GM12878 (cell line): Measurements from ENCODE around the gene MGAT2. TPM values are rescaled to one million over a fixed set of nuclear protein-coding genes. Genes with fewer than 3 reads are reported as not detected.
A peak's percentile ranks its signal among the peaks of the same experiment; 100 is the strongest.

Source experiments
- ATF7 ChIP-seq: fragments of 450-650 bp; IDR thresholded peaks from 2 replicates; pipeline ENCODE4 v1.6.1; 2016; ENCODE audit warnings: low read depth, mild to moderate bottlenecking
- BCL11A ChIP-seq: IDR thresholded peaks from 2 replicates; pipeline ENCODE4 v1.6.1; 2011; ENCODE audit warnings: low read depth, low read length
- CHD1 ChIP-seq: IDR thresholded peaks from 2 replicates; pipeline ENCODE4 v1.6.1; 2012; ENCODE audit warnings: low read depth, low read length, improper control_type of control experiment
- CREB1 ChIP-seq: IDR thresholded peaks from 2 replicates; pipeline ENCODE4 v1.6.1; 2012; ENCODE audit warnings: low read depth, mild to moderate bottlenecking, inconsistent platforms
- FOXK2 ChIP-seq: fragments of 450-650 bp; IDR thresholded peaks from 2 replicates; pipeline ENCODE4 v1.6.1; 2017; ENCODE audit warnings: mild to moderate bottlenecking, moderate library complexity
- HDAC2 ChIP-seq: fragments of 200-600 bp; sonication (generic); IDR thresholded peaks from 2 replicates; pipeline ENCODE4 v1.6.1; 2017
- KAT2A ChIP-seq: conservative IDR thresholded peaks from 2 replicates; pipeline ENCODE4 v1.6.1; 2011; ENCODE audit warnings: low read depth, low read length; ENCODE audit not compliant: control insufficient read depth
- MTA2 ChIP-seq: fragments of 450-650 bp; IDR thresholded peaks from 2 replicates; pipeline ENCODE4 v1.6.1; 2016; ENCODE audit warnings: low read depth, mild to moderate bottlenecking, moderate library complexity
- MXI1 ChIP-seq: fragments of 150-350 bp; IDR thresholded peaks from 2 replicates; pipeline ENCODE4 v1.6.1; 2011; ENCODE audit warnings: low read depth, mild to moderate bottlenecking, inconsistent platforms, low read length, improper control_type of control experiment
- NRF1 ChIP-seq: conservative IDR thresholded peaks from 2 replicates; pipeline ENCODE4 v1.6.1; 2011; ENCODE audit warnings: mild to moderate bottlenecking, low read depth, low read length, improper control_type of control experiment
- PAX5 ChIP-seq: IDR thresholded peaks from 2 replicates; pipeline ENCODE4 v1.6.1; 2011; ENCODE audit warnings: low read depth, low read length, borderline replicate concordance
- PKNOX1 ChIP-seq: fragments of 450-650 bp; IDR thresholded peaks from 2 replicates; pipeline ENCODE4 v1.6.1; 2016; ENCODE audit warnings: mild to moderate bottlenecking
- PML ChIP-seq: IDR thresholded peaks from 2 replicates; pipeline ENCODE4 v1.6.1; 2012; ENCODE audit warnings: low read length, inconsistent platforms
- RBBP5 ChIP-seq: fragments of 200-600 bp; sonication (generic); conservative IDR thresholded peaks from 2 replicates; pipeline ENCODE4 v1.6.1; 2016
- RUNX3 ChIP-seq: IDR thresholded peaks from 2 replicates; pipeline ENCODE4 v1.6.1; 2012; ENCODE audit warnings: low read length, inconsistent platforms
- SIN3A ChIP-seq: IDR thresholded peaks from 2 replicates; pipeline ENCODE4 v1.6.1; 2012; ENCODE audit warnings: low read depth, low read length, improper control_type of control experiment
- SMAD1 ChIP-seq: fragments of 450-650 bp; IDR thresholded peaks from 2 replicates; pipeline ENCODE4 v1.6.1; 2018; ENCODE audit warnings: mild to moderate bottlenecking, low read depth; ENCODE audit not compliant: partially characterized antibody
- SMAD5 ChIP-seq: IDR thresholded peaks from 2 replicates; pipeline ENCODE4 v1.6.1; 2016; ENCODE audit warnings: antibody characterized with exemption, low read depth
- SMC3 ChIP-seq: IDR thresholded peaks from 2 replicates; pipeline ENCODE4 v1.6.1; 2011; ENCODE audit warnings: low read length, improper control_type of control experiment, borderline replicate concordance
- SRF ChIP-seq, 2 experiments: IDR thresholded peaks; 2 replicates each; pipeline ENCODE4 v1.6.1; 2011; ENCODE audit warnings: low read depth in 2 of 2, low read length in 2 of 2, mild to moderate bottlenecking in 1 of 2, moderate library complexity in 1 of 2
- TCF12 ChIP-seq: IDR thresholded peaks from 2 replicates; pipeline ENCODE4 v1.6.1; 2011; ENCODE audit warnings: low read depth, mild to moderate bottlenecking, low read length
- TCF7 ChIP-seq: IDR thresholded peaks from 2 replicates; pipeline ENCODE4 v1.6.1; 2014; ENCODE audit warnings: antibody characterized with exemption, borderline replicate concordance
- YBX1 ChIP-seq: fragments of 450-650 bp; IDR thresholded peaks from 2 replicates; pipeline ENCODE4 v1.6.1; 2016; ENCODE audit warnings: antibody characterized with exemption
- YY1 ChIP-seq: IDR thresholded peaks from 2 replicates; pipeline ENCODE4 v1.6.1; 2011; ENCODE audit warnings: low read depth, mild to moderate bottlenecking, low read length
- ZBED1 ChIP-seq: IDR thresholded peaks from 2 replicates; pipeline ENCODE4 v1.6.1; 2016; ENCODE audit warnings: borderline replicate concordance
- ZBTB4 ChIP-seq: fragments of 450-650 bp; formaldehyde crosslinking; IDR thresholded peaks from 2 replicates; pipeline ENCODE4 v1.4.0; 2022; ENCODE audit warnings: mild to moderate bottlenecking, moderate library complexity
- ZNF207 ChIP-seq: fragments of 450-650 bp; IDR thresholded peaks from 2 replicates; pipeline ENCODE4 v1.6.1; 2014; ENCODE audit warnings: antibody characterized with exemption, mild to moderate bottlenecking, borderline replicate concordance
- polyA plus RNA-seq, 11 experiments: library from polyadenylated mRNA; depleted of rRNA in 4 of 11; unstranded in 6 of 11; stranded (reverse) in 5 of 11; fragments of >200 nt; fragmentation: Nextera tagmentation in 4 of 11; fragmentation: Illumina TruSeq in 1 of 11; extraction: Ambion mirVana in 4 of 11; extraction: Trizol in 1 of 11; gene quantifications; 1 replicate in 1 of 11; 2 replicates in 10 of 11; pipeline versions ENCODE4 v1.2.1 to v1.2.3, GENCODE V29; 2011 to 2016; ENCODE audit warnings: inconsistent platforms in 2 of 11, missing spikeins in 2 of 11, low read depth in 1 of 11
- total RNA-seq, 4 experiments: library from RNA; depleted of rRNA in 3 of 4; stranded (reverse); fragments of >200 nt in 3 of 4; fragmentation: Illumina TruSeq in 1 of 4; extraction: Trizol in 1 of 4; gene quantifications; 2 replicates each; pipeline versions ENCODE4 v1.2.1 to v1.2.3, GENCODE V29; 2013 to 2021
- TF ChIP-seq, protein P1 (sequence below): IDR thresholded peaks from 2 replicates; pipeline ENCODE4 v1.6.1; 2012; ENCODE audit warnings: low read depth, low read length, improper control_type of control experiment
- TF ChIP-seq, protein P2 (sequence below): IDR thresholded peaks from 2 replicates; pipeline ENCODE4 v1.6.1; 2012; ENCODE audit warnings: low read depth, low read length, improper control_type of control experiment

Gene MGAT2
- total and polyA plus RNA-seq, 10 of the 15 experiments (the other 5 are each of a cell fraction or from before 2014, with no cell fraction given): 0.03 to 51.8 (median 38.0) TPM; not detected in 1

- TF ChIP-seq KAT2A (no peak), MXI1 (no peak), CREB1 (no peak), SMAD1 (no peak), SIN3A (no peak), FOXK2 (no peak), YBX1 (no peak), NRF1 (no peak), MTA2 (no peak), ZNF207 (no peak), RBBP5 (no peak), ATF7 (no peak), PAX5 (no peak), TCF7 (no peak), BCL11A (no peak), HDAC2 (no peak), TCF12 (no peak), SRF (IDR thresholded peaks at IDR 0.05; ENCODE audit: low read depth in 2 of 2, low read length in 2 of 2) (no peak), PKNOX1 (no peak), YY1 (no peak), SMC3 (no peak), SMAD5 (peak; percentile 60; the same call in 1 of the 2 replicates), PML (peak; percentile 50; the same call in 1 of the 2 replicates), RUNX3 (no peak), ZBTB4 (CRISPR knock-in tag) (peak; percentile 22; the same call in 1 of the 2 replicates), ZBED1 (peak; percentile 21; the same call in 1 of the 2 replicates), CHD1 (no peak)
- TF ChIP-seq, protein P1, sequence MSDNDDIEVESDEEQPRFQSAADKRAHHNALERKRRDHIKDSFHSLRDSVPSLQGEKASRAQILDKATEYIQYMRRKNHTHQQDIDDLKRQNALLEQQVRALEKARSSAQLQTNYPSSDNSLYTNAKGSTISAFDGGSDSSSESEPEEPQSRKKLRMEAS: no peak
- TF ChIP-seq, protein P2, sequence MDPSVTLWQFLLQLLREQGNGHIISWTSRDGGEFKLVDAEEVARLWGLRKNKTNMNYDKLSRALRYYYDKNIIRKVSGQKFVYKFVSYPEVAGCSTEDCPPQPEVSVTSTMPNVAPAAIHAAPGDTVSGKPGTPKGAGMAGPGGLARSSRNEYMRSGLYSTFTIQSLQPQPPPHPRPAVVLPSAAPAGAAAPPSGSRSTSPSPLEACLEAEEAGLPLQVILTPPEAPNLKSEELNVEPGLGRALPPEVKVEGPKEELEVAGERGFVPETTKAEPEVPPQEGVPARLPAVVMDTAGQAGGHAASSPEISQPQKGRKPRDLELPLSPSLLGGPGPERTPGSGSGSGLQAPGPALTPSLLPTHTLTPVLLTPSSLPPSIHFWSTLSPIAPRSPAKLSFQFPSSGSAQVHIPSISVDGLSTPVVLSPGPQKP: no peak
Measured at GRCh38 chr14:49582113-49582977, 38.3 kb upstream of the MGAT2 start (continued).
